22Rv1 (cell line): ENCODE data around the gene ABCB11.

Source experiments
- H3K27ac ChIP-seq: fragments of 450-650 bp; 2 replicates; pipeline ENCODE4 v1.5.1; 2017
- CTCF ChIP-seq: fragments of 450-650 bp; IDR thresholded peaks from 2 replicates; pipeline ENCODE4 v1.5.1; 2017; ENCODE audit warnings: mild to moderate bottlenecking
- ZFX ChIP-seq: fragments of 450-650 bp; IDR thresholded peaks from 2 replicates; pipeline ENCODE4 v1.6.1; 2017; ENCODE audit warnings: antibody characterized with exemption, borderline replicate concordance

Gene ABCB11

GRCh38 chr2:169031202-169031601 lies at the start of gene ABCB11:
ABCB11 (minus strand) TSS chr2:169031324; CDS start chr2:169018125, 13,199 bp downstream.
- no peak within 1 kb of the TSS for H3K27ac ChIP-seq
- TF ChIP-seq CTCF: no peak
- no peak for TF ChIP-seq ZFX

- no peak for TF ChIP-seq CTCF
- TF ChIP-seq ZFX: no peak
- H3K27ac ChIP-seq: no peak overlapping the region
Measured at GRCh38 chr2:169080250-169081069, 49.3 kb upstream of the ABCB11 start.

- no peak overlapping the region for H3K27ac ChIP-seq
- no peak for TF ChIP-seq CTCF
Measured at GRCh38 chr2:169077674-169078240, 46.6 kb upstream of the ABCB11 start.

- no peak overlapping the region for H3K27ac ChIP-seq
- TF ChIP-seq CTCF: no peak
- TF ChIP-seq ZFX: no peak
Measured at GRCh38 chr2:169073963-169074751, 43.0 kb upstream of the ABCB11 start.

GRCh38 chr2:169073211-169073962 lies 42.3 kb upstream of the ABCB11 start:
- TF ChIP-seq CTCF (no peak), ZFX (no peak)
- H3K27ac ChIP-seq: no peak overlapping the region

GRCh38 chr2:169072163-169072925 lies 41.2 kb upstream of the ABCB11 start:
- TF ChIP-seq ZFX: no peak
- H3K27ac ChIP-seq: no peak overlapping the region

GRCh38 chr2:169071455-169071854 lies 40.3 kb upstream of the ABCB11 start:
- H3K27ac ChIP-seq: no peak overlapping the region
- TF ChIP-seq CTCF (no peak), ZFX (no peak)
